Right lobe of liver (tissue), 4 donors: ENCODE data around the gene ARL15.

Experiments
- POLR2A ChIP-seq: fragments of 450-650 bp; IDR thresholded peaks from one replicate; pipeline ENCODE4 v1.6.1; 2017; ENCODE audit warnings: antibody characterized with exemption, mild to moderate bottlenecking
- TF ChIP-seq, protein P1 (sequence below), 4 donors: fragments of 200-600 bp in 3 of 4; fragments of 450-650 bp in 1 of 4; IDR thresholded peaks; one replicate each; pipeline versions ENCODE4 v1.5.1 to v1.8.0; 2016 to 2022; ENCODE audit warnings: antibody characterized with exemption in 4 of 4, mild to moderate bottlenecking in 2 of 4
- donor health status: DM: no; HTN: no; CAD: no.
- donor health status: DM: no; HTN: no; CAD: no.
- donor health status: DM: no; HTN: yes; CAD: no.

DNA sequence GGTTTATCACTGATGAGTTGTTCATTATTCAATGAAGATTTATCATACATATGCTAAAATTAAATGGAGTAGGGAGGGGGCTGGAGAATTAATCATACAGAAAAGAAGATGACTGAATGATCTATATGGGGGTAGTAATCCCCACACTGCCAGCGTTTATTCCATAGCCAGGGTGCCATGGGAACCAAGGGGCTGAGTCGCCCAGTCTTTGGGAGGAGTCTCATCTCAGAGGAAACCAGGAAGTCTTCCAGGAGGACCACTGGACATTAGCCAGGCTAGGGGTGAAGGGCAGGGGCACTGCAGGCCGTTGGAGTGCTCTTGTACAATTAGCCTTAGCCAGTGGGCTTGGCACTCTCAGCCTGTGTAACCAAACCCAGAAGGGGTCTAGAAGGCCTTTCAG lies 226.5 kb downstream of the ARL15 start:
- TF ChIP-seq, protein P1, sequence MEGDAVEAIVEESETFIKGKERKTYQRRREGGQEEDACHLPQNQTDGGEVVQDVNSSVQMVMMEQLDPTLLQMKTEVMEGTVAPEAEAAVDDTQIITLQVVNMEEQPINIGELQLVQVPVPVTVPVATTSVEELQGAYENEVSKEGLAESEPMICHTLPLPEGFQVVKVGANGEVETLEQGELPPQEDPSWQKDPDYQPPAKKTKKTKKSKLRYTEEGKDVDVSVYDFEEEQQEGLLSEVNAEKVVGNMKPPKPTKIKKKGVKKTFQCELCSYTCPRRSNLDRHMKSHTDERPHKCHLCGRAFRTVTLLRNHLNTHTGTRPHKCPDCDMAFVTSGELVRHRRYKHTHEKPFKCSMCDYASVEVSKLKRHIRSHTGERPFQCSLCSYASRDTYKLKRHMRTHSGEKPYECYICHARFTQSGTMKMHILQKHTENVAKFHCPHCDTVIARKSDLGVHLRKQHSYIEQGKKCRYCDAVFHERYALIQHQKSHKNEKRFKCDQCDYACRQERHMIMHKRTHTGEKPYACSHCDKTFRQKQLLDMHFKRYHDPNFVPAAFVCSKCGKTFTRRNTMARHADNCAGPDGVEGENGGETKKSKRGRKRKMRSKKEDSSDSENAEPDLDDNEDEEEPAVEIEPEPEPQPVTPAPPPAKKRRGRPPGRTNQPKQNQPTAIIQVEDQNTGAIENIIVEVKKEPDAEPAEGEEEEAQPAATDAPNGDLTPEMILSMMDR (IDR thresholded peaks at IDR 0.05), result no peak
- no peak for TF ChIP-seq POLR2A
